ENCODE measurements around the gene CMC2.

GRCh38 chr16:80981103-80981502, 25.6 kb downstream of the CMC2 start:
- no peak for TF ChIP-seq POLR2A (IDR thresholded peaks at IDR 0.05)
- TF ChIP-seq, protein P1, sequence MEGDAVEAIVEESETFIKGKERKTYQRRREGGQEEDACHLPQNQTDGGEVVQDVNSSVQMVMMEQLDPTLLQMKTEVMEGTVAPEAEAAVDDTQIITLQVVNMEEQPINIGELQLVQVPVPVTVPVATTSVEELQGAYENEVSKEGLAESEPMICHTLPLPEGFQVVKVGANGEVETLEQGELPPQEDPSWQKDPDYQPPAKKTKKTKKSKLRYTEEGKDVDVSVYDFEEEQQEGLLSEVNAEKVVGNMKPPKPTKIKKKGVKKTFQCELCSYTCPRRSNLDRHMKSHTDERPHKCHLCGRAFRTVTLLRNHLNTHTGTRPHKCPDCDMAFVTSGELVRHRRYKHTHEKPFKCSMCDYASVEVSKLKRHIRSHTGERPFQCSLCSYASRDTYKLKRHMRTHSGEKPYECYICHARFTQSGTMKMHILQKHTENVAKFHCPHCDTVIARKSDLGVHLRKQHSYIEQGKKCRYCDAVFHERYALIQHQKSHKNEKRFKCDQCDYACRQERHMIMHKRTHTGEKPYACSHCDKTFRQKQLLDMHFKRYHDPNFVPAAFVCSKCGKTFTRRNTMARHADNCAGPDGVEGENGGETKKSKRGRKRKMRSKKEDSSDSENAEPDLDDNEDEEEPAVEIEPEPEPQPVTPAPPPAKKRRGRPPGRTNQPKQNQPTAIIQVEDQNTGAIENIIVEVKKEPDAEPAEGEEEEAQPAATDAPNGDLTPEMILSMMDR (IDR thresholded peaks at IDR 0.05), result no peak

Measured in Peyer's patch (tissue), 4 donors.